NOMO-1 treated with dmso at 0.1 percent for 144 hours (cell line): ENCODE data around the gene HERPUD2.
"Not testable (repeated sequence)": the region's sequence is repeated elsewhere in the genome, so short reads cannot be mapped to it uniquely, and the experiment has no call there.

Experiments
- DNase-seq: peaks from one replicate; lab custom pipeline; 2025; ENCODE audit not compliant: unreplicated experiment; lab: John Stamatoyannopoulos, UW

Gene HERPUD2

DNA sequence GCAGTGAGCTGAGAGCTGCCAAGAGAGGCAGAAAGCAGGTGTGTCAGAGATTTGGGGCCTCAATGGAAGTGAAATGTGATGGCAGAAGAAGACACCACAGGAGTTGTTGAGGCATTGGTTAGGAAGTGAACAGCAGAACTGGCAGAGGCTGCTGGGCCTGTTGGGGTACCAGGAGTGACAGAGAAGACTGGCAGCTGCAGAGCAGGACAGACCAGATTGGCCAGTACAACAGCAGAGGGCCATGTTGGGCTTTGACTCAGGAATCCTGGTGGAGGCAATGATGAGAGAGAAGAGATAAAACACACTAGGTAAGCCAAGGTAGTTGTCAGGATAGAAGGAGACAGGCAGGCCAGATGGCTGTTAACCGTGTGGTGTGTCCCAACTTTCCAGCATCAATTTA is 19.9 kb upstream of the HERPUD2 start:
- no peak for DNase-seq

DNA sequence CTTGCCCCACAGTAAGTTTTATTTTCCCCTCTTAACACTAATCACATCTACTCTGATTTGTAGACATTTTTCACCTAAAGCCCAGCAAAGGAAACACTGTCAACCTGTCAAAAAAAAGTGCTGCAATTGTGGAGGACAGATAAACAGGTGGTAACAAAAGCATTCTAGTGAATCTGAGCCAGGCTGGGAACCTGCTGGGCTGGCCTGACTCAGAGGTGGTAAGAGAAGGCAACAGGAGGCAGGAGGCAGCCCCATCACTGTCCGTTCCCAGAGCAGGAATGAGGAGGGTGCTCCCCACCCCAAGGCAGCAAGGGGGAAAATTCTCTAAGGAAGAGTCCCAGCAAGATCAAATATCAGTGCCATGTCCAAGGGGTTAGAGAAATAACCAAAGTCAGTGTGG is 19.5 kb upstream of the HERPUD2 start:
- DNase-seq: no peak

DNA sequence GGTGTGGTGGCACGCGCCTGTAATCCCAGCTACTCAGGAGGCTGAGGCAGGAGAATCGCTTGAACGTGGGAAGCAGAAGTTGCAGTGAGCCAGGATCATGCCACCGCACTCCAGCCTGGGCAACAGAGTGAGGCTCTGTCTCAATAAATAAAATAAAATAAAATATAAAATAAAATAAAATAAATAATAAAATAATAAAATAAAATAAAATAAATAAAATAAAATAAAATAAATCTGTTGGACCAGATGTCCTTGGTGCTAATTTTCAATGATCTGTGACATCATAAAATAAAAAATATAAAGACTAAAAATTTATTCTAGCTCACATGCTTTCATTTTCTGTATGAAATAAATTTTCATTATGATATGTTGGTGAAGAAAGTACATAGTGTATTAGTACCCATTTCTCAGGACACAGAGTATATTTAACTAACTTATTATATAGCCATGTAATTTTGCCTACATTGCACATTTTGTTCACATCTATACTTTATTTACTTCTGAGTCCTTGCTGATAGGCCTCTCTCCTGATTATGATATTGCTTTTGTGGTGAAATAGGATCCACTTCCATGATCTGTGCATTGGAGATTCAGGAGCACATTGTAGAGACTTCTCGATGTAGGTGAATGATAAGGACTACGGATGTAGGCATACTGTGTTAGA is 17.8 kb upstream of the HERPUD2 start:
- no peak for DNase-seq

DNA sequence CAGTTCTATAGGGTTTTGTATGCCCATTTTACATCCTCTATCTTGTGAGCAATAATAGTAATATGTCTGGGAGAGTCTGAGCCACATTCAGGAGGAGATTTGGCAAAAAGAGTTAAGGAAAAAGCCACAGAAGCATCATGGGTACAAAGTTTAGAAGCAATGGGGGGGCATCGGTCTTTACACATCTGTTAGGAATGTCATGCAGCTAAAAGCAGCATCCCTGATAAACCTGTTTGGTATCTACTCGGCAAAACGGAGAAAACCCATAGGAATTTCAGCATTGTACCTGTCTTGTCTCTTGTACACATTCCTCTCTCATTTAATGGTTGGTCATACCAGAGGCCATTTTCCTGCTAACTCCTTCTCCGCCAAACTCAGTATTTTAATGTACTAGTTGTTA is 12.5 kb upstream of the HERPUD2 start:
- no peak for DNase-seq

DNA sequence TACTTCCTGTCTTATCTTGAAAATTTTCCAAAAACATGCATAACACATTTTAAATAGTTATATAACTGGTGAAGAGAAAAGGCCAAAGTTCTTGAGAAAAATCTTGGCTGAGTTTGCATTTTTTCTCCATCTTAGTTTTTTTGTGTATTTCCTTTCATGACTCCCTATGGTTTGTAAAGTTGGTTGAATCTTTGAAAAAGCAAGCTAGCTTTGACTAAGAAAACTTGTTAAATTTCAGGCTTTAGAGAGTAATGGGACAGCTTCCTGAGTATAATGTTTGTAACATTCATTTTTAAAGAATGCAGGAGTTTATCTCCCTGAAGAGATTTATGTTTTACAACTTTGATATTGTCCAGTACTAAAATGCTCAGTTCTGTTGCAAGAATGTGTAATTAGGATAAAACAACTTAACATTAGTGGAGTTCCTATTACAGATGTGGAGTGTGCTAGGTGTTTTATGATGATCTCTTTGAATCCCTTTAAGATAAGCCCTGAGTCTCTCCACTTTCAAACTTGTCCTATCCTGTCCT is 11.1 kb upstream of the HERPUD2 start:
- DNase-seq: no peak

DNA sequence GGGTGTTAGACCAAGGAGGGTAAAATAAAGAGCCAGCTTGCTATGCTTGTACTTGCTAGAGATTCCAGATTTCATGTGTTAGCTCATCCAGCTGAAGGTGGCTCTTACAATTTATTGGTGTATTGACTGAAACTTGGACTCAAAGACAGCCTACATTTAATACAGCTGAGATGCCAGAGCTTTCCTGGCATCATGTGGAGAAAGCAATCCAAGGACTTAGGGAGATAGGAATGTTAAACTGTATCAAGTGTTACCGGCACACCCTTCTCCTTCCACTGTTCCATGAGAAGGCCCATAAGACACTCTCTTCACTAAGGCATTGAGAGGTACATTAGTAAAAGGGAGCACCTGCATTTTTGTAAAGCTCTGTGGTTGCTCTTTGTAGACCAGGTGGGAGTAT is 9.3 kb upstream of the HERPUD2 start:
- no peak for DNase-seq

DNA sequence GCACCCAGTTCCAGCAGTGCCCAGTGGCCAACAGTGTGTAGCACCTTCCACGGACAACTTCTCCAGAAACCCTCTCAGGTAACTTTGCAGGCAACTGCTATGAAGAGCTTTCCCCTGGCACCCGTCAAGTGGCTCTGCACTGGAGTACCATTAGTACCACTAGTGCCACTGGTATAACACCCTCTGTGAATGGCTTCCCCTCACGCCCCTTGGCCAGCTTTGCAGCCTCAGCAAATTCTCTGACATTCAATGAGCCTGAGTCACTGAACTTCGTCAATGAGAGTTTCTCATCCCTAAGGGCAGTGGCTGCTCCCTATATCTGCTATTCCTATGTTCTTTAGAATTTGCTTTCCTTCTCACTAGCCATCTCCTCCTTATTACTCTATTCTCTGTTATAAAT is 7.6 kb upstream of the HERPUD2 start:
- no peak for DNase-seq

DNA sequence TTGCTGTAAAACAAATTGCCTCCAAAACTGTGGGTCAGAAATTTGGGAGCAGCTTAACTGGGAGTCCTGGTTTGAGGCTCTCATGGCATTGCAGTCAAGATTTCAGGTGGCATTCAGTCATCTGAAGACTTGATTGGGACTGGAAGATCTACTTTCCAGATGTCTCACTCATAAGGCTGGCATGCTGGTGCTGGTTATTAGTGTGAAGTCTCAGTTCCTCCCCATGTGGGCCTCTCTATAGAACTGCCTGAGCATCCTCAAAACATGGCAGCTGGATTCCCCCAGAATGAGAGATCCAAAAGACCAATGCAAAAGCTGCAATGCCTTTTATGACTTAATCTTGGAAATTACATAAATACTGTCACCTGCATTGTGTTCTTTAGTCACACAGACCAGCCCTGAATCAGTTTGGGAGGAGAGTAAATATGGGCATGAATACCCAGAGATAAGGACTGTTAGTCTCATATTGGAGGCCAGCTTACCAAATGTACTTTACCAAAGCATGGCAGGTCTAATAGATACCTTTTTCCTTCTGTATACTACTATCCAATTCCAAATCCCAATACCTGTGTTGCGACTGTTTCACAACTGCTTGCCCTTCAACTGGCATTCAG is 6.5 kb upstream of the HERPUD2 start:
- no peak for DNase-seq

DNA sequence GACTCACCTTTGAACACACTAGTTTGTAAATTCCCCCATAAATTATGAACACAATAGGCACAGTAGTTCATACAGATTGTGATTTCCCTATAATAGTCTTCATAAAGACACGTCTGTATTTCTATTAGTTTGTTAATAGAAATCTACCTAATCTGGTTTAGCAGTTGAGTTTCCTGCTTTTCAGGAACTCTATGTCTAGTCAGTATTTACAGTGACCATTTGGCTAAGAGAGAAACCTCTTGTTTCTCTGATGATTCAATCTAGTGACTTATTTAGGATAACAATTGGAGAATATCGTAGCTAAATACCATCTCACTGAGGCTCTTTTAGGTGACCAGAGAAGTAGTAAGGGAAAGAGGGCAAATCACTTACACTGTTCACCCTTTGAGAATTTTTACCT is 5.9 kb upstream of the HERPUD2 start:
- no peak for DNase-seq

DNA sequence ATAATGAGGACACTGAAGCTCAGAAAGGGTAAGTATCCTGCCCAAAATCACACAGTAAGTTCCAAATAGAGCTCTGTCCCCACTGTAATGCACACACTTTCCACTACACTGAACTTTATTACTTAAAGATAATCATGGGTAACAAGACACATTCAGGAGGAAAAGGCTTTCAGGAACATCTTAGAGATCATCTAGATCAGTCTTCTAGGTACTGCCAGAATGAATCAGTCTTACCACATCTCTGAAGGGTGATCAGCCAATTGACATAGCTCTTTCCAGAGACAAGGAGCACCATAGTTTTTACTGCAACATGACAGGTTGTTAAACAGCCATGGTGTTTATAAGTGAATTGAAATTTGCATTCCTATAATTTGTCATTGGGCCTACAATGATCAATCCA is 5.4 kb upstream of the HERPUD2 start:
- no peak for DNase-seq

DNA sequence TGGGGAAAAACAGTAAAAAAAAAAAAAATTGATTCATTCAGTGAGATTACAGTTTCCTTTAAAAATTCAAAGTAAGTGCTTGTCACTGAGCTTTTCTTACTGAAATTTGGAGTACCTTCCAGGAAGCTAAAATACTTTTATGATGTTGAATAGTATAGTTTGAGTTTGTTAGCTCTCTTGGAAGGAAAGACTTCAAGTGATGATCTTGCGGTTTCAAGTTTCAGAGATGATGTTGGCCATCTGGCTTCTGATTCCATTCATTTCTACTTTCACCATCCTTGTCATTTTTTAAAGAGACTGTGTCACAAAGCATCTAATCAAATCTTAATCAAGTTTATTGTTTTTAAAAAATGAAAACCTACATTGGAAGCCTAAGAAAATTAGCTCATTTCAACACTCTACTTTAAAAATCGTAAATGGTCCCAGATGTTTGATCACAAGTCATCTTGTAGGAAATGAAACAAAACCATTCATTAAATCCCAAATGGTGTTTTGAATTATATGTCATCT is 4.9 kb upstream of the HERPUD2 start:
- no peak for DNase-seq

DNA sequence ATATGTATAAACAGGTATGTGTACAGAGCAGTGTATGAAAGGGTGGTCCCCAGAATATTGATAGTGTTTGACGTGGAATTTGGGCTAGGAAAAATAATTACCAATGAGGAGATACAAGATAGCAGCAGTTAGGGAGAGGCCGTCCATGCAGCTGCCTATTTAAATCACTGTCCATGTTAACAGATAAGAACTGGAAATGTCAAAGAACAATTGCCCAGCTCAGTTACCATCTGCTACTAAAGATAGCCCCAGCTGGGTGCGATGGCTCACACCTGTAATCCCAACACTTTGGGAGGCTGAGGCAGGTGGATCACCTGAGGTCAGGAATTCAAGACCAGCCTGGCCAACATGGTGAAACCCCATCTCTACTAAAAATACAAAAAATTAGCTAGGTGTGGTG is 3.4 kb upstream of the HERPUD2 start:
- DNase-seq: not testable (repeated sequence)

DNA sequence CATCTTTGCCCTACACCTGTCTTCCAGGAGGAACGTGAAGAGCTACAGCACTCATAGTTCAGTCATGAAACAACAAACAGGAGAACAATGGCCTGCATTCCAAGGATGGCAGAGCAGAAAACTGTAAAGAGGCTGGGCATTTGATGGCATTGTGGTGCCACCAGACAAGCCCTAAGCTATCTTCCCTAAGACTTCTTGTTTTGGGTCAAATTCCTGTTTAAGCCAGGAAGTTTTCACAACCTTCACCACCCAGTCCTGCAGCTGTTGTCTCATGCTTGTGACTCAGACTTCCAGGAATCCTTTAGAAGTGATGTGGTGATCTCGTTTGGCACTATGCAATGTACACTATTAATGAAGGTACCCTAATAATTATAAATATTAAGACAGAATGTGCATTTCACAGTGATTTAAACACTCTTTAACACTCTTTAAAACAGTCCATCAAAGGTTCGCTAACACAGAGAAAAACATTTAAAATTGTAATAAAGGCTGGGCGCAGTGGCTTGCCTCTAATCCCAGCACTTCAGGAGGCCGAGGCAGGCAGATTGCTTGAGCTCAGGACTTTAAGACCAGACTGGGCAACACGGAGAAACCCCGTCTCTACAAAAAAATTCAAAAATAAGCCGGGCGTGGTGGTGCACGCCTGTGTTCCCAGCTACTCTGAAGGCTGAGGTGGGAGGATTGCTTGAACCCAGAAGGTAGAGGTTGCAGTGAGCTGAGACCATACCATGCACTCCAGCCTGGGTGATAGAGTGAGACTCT is 2.7 kb upstream of the HERPUD2 start:
- DNase-seq: no peak

DNA sequence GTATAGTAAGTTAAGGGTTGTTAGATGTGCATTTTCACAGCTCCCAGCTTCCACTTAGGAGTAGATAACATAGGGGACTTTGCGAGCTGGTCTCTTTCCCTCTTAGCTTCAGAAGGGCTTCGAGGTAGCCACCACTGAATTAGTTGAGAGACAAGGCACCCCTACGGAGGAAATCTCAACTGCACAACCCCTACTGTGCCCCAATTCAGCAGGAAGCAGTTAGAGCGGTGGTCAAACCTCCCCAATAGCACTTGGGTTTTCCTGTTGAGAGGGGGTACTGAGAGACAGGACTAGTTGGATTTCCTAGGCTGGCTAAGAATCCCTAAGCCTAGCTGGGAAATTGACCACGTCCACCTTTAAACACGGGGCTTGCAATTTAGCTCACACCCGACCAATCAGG is 1.1 kb upstream of the HERPUD2 start:
- DNase-seq: no peak

DNA sequence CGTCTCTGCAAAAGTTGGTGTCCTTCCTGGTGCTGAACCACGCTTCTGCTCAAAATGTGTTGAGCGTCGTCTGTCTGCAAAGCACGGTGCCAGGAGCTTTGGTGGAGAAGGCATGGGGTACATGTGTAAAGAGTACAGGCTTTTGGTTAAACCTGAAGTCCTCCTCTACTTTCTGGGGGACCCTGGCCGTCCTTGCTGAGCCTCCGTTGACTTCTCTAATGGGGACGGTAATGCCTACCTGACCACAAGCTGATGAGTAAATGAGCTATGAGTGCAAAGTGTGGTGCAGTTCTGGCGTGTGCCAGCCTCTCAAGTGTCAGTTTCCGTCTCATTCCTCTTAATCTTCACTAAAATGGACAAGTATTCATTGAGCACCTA is 527 bp upstream of the HERPUD2 start:
- no peak for DNase-seq

DNA sequence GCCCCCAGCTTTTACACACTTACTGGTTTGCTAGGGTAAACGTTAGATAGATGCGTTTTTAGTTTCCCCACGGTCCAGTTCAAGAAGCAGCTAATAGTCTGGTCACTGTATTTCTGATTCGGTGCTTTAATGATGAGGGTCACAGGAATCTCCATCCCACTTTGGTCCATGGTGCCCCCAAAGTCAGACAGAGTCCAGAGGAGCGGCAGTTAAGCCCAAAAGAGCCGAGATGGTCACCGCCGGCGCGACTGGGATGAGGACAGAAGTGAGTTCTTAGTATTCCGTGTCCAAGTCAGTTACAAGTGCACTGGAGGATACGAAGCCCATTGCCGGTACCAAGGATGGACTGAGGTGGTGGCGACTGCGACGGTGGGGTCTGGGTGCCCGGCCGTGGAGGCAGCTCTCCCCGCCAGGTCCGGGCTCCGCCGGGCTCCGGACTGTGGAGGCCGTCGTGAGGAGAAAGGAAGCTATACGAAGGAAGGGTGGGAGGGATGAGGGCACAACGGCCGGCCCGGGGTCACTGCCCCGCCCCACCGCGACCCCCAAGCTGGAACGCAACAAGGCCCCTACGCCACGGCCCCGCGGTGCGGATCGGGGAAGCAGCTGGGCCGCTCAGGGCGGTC is 663 bp downstream of the HERPUD2 start:
- peak; percentile 27 for DNase-seq

DNA sequence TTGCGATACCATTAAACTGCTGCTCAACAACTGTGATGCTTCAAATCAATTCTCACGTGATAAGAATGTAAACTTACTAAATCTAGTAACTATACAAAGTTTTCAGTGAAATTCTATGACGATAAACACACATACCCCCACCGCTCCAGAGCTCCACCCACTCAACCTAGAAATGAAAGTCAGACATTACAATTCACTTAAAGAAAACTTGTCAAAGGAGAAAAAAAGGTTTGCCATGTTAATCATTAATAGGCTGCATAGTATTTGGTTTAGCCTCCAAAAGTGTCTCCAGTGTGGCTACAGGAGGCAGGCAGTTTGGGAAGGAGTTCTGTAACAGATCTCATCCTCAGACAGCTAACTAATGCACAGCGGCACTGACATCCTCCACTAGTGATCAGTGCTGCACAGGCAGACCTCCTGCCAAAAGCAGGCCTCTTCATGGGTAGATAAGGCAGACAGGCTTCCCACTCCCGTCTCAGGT is 3.1 kb downstream of the HERPUD2 start:
- DNase-seq: no peak

DNA sequence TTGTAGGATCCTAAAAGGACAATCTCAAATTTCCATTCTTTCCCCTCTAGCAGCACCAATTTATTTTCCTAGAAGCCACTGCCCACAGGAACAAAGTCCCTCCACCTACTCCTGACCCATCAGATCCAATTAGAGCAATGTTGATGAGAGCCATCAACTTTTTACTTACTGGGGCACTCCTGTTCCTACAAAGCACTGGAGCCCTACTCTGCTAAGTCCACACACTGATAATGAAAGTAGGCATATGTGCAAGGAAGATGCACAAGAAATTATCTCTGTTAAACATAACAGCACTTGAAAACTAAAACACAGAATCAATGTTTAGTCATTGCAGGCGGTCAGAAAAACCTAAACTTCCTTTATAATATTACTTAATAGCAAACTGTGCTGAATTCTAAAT is 3.6 kb downstream of the HERPUD2 start:
- no peak for DNase-seq

DNA sequence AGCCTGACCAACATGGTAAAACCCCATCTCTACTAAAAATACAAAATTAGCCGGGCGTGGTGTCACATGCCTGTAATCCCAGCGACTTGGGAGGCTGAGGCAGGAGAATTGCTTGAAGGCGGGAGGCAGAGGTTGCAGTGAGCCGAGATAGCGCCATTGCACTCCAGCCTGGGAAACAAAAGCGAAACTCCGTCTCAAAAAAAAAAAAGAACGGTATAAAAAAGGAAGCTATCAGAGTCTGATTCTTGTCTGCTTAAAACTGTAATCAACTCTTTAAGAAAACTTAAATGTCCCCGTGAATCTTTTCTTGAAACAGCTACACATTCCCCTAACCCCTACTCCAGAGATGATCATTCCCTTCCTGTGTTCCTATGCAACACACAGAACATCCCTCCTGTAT is 4.3 kb downstream of the HERPUD2 start:
- peak; percentile 10 for DNase-seq

DNA sequence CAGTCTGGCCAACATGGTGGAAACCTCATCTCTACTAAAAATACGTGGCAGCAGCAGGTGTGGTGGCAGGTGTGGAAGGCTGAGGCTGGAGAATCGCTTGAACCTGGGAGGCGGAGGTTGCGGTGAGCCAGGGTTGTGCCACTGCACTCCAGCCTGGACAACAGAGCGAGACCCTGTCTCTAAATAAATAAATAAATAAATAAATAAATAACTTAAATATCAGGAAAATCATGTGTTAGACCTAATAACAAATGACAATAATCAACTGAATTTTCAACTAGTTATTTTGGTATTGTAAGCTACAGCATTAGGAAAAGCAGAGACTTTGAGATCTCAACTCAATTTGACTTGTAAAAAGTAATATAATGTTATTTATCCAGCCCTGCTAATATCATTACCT is 9.2 kb downstream of the HERPUD2 start:
- no peak for DNase-seq

DNA sequence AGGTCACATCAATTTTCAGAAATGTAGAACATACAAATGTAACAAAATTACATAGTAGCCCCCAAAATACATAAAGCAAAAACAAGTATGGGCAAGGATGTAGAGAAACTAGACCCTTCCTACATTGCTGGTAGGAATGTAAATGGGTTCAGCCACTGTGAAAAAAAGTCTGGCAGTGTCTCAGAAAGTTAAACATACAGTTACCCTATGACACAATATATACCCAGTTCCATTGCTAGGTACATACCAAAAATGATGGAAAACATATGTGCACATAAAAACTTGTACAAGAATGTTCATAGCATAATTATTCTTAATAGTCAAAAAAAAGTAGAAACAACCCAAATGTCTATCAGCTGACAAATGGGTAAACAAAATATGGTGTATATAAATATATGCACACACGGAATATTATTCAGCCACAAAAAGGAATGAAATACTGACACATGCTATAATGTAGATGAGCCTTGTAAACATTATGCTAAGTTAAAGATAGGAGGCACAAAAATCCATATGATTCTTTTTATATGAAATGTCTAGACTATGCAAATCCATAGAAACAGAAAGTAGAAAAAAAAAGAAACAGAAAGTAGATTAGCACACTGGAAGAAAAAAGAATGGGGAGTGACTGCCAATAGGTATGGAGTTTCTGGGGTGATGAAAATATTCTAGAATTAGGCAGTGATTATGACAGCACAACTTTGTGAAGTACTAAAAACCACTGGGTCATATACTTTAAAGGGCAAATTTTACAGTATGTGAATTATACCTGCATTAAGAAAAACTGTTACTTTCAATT is 13.5 kb downstream of the HERPUD2 start:
- no peak for DNase-seq
